Left ventricle myocardium superior (tissue), 1 donor: Measurements from ENCODE around the gene PRTN3. TPM values are rescaled to one million over a fixed set of nuclear protein-coding genes. Genes with fewer than 3 reads are reported as not detected.
A peak's percentile ranks its signal among the peaks of the same experiment; 100 is the strongest.

Experiments
- ATAC-seq: fragments of 200-7000 bp; cut with Tn5 transposase; one replicate; pipeline ENCODE4 v1.9.1; 2020; ENCODE audit warnings: mild to moderate bottlenecking, moderate library complexity
- DNase-seq: peaks from one replicate; pipeline ENCODE4 v3.0.0-alpha.2; 2020
- intact Hi-C: fragments of 100-400 bp; cut with micrococcal nuclease; formaldehyde crosslinking; loops from one replicate; pipeline ENCODE4 v1.11.0; 2022
- total RNA-seq: library from RNA; stranded (reverse); fragmentation: NEBNext Ultra II Directional; extraction: Animal tissue kit (Norgen Biotek cat#: 25700); gene quantifications from one replicate; pipeline ENCODE4 v1.2.1, GENCODE V29; 2021
- donor health status: DM: no; HTN: yes; CAD: no; lungs with severe emphysema.

PRTN3 gene
- total RNA-seq, 1 donor from 2014 or later: not detected

- DNase-seq (peak; percentile 87), ATAC-seq (peak; percentile 78)
- intact Hi-C loops: no loop called here
Observed at GRCh38 chr19:858868-859843, 18.4 kb downstream of the PRTN3 start, which contains the start of gene CFD. Gene CFD (plus strand): TSS chr19:859664. CDS start chr19:859690, 26 bp downstream.

DNA sequence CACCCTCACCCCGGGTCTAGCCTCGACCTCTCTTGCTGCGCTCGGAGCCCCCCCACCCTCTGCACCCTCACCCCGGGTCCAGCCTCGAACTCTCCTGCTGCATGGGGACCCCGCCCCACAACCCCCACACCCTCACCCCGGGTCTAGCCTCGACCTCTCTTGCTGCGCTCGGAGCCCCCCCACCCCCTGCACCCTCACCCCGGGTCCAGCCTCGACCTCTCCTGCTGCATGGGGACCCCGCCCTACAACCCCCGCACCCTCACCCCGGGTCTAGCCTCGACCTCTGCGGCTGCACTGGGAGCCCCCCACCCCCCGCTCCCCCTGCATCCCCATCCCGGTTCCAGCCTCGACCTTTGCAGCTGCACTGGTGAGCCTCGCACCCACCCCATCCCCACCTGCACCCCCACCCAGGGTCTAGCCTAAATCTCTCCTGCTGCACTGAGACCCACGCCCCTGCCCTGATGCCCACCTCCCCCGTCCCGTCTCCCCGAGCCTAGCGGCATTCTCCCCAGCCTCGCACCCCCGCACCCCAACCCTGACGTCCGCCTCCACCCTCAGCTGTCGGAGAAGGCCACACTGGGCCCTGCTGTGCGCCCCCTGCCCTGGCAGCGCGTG is 20.4 kb downstream of the PRTN3 start:
- DNase-seq (no peak), ATAC-seq (no peak)
- intact Hi-C loops: no loop called here

GRCh38 chr19:861756-862580 is 21.2 kb downstream of the PRTN3 start:
- DNase-seq (peak; percentile 60), ATAC-seq (peak; percentile 0)
- intact Hi-C loops: no loop called here

- intact Hi-C loops: no loop called here
- ATAC-seq (no peak), DNase-seq (peak; percentile 76)
Observed at GRCh38 chr19:862581-863314, 21.9 kb downstream of the PRTN3 start.

- intact Hi-C loops: no loop called here
- DNase-seq: no peak
Observed at GRCh38 chr19:863315-863620, 22.5 kb downstream of the PRTN3 start.

GRCh38 chr19:866769-867300 is 26.0 kb downstream of the PRTN3 start:
- intact Hi-C loops: no loop called here
- ATAC-seq (no peak), DNase-seq (peak; percentile 38)

More at GRCh38 chr19:863315-863620, 22.5 kb downstream of the PRTN3 start:
- no peak for ATAC-seq

- intact Hi-C loops: no loop called here
- DNase-seq (peak; percentile 61), ATAC-seq (peak; percentile 7)
Observed at GRCh38 chr19:867301-867793, 26.5 kb downstream of the PRTN3 start.

DNA sequence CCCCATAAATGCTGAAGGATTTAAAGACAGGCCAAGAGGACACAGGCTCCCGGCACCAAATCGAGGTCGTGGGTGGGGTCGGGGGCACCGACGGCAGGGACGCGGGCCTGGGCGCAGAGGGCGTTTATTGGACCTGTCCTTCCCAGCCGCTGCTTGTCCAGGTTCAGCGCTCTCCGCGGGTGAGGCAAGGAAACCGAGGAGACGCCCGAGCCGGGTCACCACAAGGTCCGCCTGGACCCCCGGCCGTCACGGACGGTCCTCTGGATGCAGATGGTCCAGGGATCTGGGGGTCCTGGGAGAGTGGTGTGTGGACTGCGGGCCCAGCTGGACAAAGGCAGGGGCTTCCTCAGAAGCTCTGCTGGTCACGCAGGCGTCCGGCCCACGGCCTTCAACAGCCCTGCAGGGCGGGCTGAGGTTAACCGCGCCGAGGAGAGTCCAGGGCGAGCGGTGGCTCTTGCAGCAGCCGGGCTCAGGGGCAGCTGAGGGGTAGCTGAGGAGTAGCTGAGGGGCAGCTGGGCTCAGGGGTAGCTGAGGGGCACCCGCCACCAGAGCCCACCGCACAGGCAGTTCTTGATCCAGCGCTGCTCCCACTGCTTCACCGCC is 27.2 kb downstream of the PRTN3 start:
- ATAC-seq (no peak), DNase-seq (peak; percentile 50)
- intact Hi-C loops: no loop called here

DNA sequence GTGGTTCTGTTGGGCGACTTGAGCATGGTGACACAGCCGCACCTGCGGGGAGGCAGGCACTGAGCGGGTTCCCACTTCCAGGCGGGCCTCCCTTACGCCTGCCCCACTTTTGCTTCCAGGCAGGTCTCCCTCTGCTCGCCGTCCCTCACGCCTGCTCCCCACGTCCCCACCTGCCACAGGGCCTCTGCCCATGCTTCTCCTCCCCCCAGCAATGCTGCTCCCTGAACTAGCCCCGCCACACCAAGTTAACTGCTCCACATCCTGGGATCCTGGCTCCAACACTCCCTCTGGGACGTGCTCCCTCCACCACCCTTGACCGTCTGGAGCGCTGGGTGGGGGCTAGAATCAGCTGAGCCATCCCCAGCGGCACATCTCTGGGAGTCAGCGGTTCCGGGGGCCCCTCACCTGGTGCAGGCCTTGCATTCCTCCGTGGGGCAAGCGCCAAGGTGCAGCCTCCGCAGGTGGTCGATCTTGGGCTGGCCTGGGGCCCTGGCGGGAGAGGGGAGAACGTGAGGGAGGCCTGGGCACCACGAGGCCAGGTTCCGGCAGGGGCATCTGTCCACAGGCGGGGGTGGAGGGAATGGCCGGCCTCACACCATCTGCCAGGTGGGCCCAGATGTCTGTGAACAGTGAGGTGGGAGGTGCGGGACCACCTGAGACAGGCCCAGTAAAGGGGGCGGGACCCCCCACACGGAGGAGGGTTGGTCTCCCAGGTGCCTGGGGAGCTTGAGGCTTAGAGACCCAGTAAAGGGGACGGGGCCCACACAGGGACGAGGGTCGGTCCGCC is 27.9 kb downstream of the PRTN3 start:
- intact Hi-C loops: no loop called here
- DNase-seq (peak; percentile 48), ATAC-seq (no peak)

DNA sequence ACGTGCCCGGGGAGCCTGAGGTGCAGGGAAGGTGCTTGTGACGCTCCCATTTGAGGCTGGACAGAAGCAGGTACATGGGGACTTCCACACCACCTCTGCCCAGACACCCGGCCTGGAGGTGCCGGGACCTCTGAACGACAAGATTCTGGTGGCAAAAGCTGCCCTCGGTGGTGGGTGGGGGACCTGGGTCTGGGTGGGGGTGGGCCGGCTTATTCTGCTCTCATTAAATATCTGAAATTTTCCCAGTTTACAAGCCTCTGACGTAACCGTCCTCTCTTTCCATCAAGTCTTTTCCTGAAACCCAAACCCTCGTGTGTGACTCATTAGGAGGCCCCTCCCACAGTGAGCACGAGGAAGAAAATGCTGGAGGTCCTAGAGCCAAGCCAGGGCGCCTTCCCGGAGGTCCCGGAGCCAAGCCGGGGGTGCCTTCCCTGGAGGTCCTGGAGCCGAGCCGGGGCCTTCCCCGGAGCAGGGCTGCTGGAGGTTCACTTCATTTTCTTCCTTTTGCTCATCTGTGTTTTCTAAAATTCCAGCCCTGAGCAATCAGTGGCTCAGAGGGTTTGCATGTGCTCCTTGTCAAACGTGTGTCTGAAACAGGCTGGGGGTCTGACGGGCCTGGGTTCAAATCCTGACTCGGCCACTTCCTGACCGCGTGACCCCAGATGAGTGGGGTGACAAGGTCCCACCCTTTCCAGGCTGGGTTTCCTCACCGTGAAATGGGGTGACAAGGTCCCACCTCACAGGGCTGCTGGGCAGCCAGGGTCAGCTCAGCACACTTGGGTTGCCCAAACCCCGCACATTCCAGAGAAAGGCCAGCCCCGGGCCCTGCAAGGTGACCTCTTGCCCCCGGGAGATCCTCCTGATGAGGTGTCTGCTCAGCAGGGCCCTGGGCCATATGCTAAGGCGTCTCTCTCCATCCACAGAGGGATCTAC is 28.7 kb downstream of the PRTN3 start:
- DNase-seq (peak; percentile 76), ATAC-seq (peak; percentile 33)
- intact Hi-C loops: no loop called here

- intact Hi-C loops: no loop called here
- DNase-seq (no peak), ATAC-seq (no peak)
Observed at GRCh38 chr19:870314-870713, 29.5 kb downstream of the PRTN3 start.

GRCh38 chr19:870963-871401 is 30.2 kb downstream of the PRTN3 start:
- intact Hi-C loops: no loop called here
- DNase-seq (peak; percentile 91), ATAC-seq (peak; percentile 34)

DNA sequence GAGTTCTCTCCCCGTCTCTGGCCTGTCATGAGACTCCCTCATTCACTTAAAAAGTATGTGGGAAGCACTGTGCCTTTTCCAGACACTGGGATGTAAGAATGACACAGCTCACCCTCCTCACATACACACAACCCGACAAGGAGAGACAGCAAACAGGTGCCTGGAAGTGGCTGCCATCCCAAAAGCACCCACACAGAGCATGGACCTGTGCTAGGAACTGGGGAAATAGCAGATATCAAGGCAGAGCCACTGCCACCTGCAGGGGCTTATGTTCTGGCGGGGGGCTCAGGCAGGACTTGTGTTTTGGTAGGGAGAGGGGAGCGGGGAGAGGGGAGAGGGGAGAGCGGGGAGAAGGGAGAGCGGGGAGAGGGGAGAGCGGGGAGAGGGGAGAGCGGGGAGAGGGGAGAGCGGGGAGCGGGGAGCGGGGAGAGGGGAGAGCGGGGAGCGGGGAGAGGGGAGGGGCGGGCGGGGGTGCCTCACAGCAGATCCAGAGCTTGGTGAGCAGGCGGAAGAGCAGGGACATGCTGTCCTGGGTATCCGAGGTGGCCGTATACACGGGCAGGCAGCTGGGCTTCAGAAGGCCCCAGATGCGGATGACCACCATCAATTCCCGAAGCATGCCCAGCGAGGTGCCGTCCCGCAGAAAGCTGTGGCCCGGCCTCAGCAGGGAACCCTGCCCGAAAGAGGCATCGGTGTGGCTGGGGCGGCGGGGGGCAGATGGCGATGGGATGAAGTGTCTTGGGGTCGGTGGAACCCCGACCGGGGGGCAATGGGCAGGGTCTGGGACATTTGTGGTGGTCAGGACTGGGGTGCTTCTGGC is 30.9 kb downstream of the PRTN3 start:
- no peak for ATAC-seq
- DNase-seq: no peak
- intact Hi-C loops: no loop called here

GRCh38 chr19:872266-872951 is 31.6 kb downstream of the PRTN3 start:
- DNase-seq: peak; percentile 81
- intact Hi-C loops: no loop called here
- peak; percentile 46 for ATAC-seq

- DNase-seq (peak; percentile 62), ATAC-seq (peak; percentile 11)
- intact Hi-C loops: no loop called here
Observed at GRCh38 chr19:873084-873483, 32.3 kb downstream of the PRTN3 start.
